Liver (tissue), 9 donors: Measurements from ENCODE around the gene ARNT2. TPM values are rescaled to one million over a fixed set of nuclear protein-coding genes. Genes with fewer than 3 reads are reported as not detected.

ENCODE experiments used
- DNase-seq: peaks from one replicate; pipeline ENCODE4 v3.0.0-alpha.2; 2017; ENCODE audit warnings: low spot score
- H3K27ac ChIP-seq, 2 donors: one replicate each; pipeline ENCODE4 v1.7.0; 2013; ENCODE audit warnings: inconsistent platforms in 2 of 2, low read length in 2 of 2, control low read depth in 1 of 2, low read depth in 1 of 2, mild to moderate bottlenecking in 1 of 2
- H3K27me3 ChIP-seq, 4 donors: one replicate each; pipeline versions ENCODE4 v1.6.1 to v1.7.0; 2013; ENCODE audit warnings: low read length in 3 of 4, inconsistent platforms in 1 of 4, mild to moderate bottlenecking in 1 of 4, moderate library complexity in 1 of 4; ENCODE audit not compliant: control insufficient read depth in 4 of 4, insufficient read depth in 4 of 4
- H3K36me3 ChIP-seq, 4 donors: one replicate each; pipeline versions ENCODE4 v1.6.1 to v1.7.0; 2013; ENCODE audit warnings: low read length in 3 of 4, mild to moderate bottlenecking in 3 of 4, low read depth in 1 of 4, moderate library complexity in 1 of 4; ENCODE audit not compliant: control insufficient read depth in 4 of 4, insufficient read depth in 3 of 4
- H3K4me1 ChIP-seq, 4 donors: one replicate each; pipeline versions ENCODE4 v1.6.1 to v1.7.0; 2013; ENCODE audit warnings: low read length in 3 of 4, mild to moderate bottlenecking in 3 of 4, moderate library complexity in 1 of 4; ENCODE audit not compliant: control insufficient read depth in 4 of 4, insufficient read depth in 4 of 4
- H3K4me3 ChIP-seq, 3 donors: one replicate each; pipeline versions ENCODE4 v1.6.1 to v1.7.0; 2013; ENCODE audit warnings: low read length in 3 of 3, control low read depth in 1 of 3, low read depth in 1 of 3, mild to moderate bottlenecking in 1 of 3
- H3K9ac ChIP-seq, 2 donors: one replicate each; pipeline ENCODE4 v1.7.0; 2013; ENCODE audit warnings: low read length in 2 of 2, mild to moderate bottlenecking in 2 of 2, moderate library complexity in 2 of 2, control low read depth in 1 of 2, low read depth in 1 of 2
- H3K9me3 ChIP-seq, 4 donors: one replicate each; pipeline versions ENCODE4 v1.6.1 to v1.7.0; 2013; ENCODE audit warnings: low read length in 3 of 4; ENCODE audit not compliant: control insufficient read depth in 4 of 4
- ATF3 ChIP-seq: IDR thresholded peaks from 2 replicates; pipeline ENCODE4 v1.6.1; 2016; ENCODE audit warnings: antibody characterized with exemption
- CTCF ChIP-seq: fragments of 150-350 bp; IDR thresholded peaks from 2 replicates; pipeline ENCODE4 v1.5.1; 2017; ENCODE audit warnings: improper control_type of control experiment, low read depth, low read length; ENCODE audit not compliant: missing input control
- EGR1 ChIP-seq, 2 donors: IDR thresholded peaks; 2 replicates each; pipeline ENCODE4 v1.6.1; 2016 to 2018; ENCODE audit warnings: antibody characterized with exemption in 2 of 2, low read depth in 2 of 2
- FOXA1 ChIP-seq: IDR thresholded peaks from 2 replicates; pipeline ENCODE4 v1.6.1; 2016; ENCODE audit warnings: antibody characterized with exemption
- FOXA2 ChIP-seq: IDR thresholded peaks from 2 replicates; pipeline ENCODE4 v1.6.1; 2016; ENCODE audit warnings: antibody characterized with exemption
- GABPA ChIP-seq, 2 donors: IDR thresholded peaks in 1 of 2; conservative IDR thresholded peaks in 1 of 2; 2 replicates each; pipeline ENCODE4 v1.6.1; 2016; ENCODE audit warnings: antibody characterized with exemption in 2 of 2, mild to moderate bottlenecking in 1 of 2, moderate library complexity in 1 of 2
- HNF4A ChIP-seq, 2 donors: conservative IDR thresholded peaks; 2 replicates each; pipeline ENCODE4 v1.6.1; 2016; ENCODE audit warnings: antibody characterized with exemption in 2 of 2, mild to moderate bottlenecking in 2 of 2
- HNF4G ChIP-seq: IDR thresholded peaks from 2 replicates; pipeline ENCODE4 v1.6.1; 2016; ENCODE audit warnings: antibody characterized with exemption
- JUND ChIP-seq, 2 donors: IDR thresholded peaks; 2 replicates each; pipeline ENCODE4 v1.6.1; 2016; ENCODE audit warnings: antibody characterized with exemption in 2 of 2
- MAX ChIP-seq: IDR thresholded peaks from 2 replicates; pipeline ENCODE4 v1.6.1; 2016; ENCODE audit warnings: antibody characterized with exemption
- NR2F2 ChIP-seq: IDR thresholded peaks from 2 replicates; pipeline ENCODE4 v1.6.1; 2016; ENCODE audit warnings: antibody characterized with exemption
- RAD21 ChIP-seq, 2 donors: IDR thresholded peaks; 2 replicates each; pipeline ENCODE4 v1.6.1; 2016; ENCODE audit warnings: antibody characterized with exemption in 2 of 2, mild to moderate bottlenecking in 2 of 2
- REST ChIP-seq: IDR thresholded peaks from 2 replicates; pipeline ENCODE4 v1.6.1; 2016; ENCODE audit warnings: antibody characterized with exemption, mild to moderate bottlenecking
- RXRA ChIP-seq, 2 donors: IDR thresholded peaks; 2 replicates each; pipeline ENCODE4 v1.6.1; 2017 to 2018; ENCODE audit warnings: antibody characterized with exemption in 2 of 2, mild to moderate bottlenecking in 1 of 2
- SP1 ChIP-seq: IDR thresholded peaks from 2 replicates; pipeline ENCODE4 v1.6.1; 2018; ENCODE audit warnings: antibody characterized with exemption, mild to moderate bottlenecking
- TAF1 ChIP-seq: conservative IDR thresholded peaks from 2 replicates; pipeline ENCODE4 v1.6.1; 2016; ENCODE audit warnings: antibody characterized with exemption, mild to moderate bottlenecking
- YY1 ChIP-seq: IDR thresholded peaks from 2 replicates; pipeline ENCODE4 v1.6.1; 2016; ENCODE audit warnings: antibody characterized with exemption, mild to moderate bottlenecking
- ZBTB33 ChIP-seq: IDR thresholded peaks from 2 replicates; pipeline ENCODE4 v1.6.1; 2016; ENCODE audit warnings: antibody characterized with exemption
- WGBS: extraction: QIAGEN DNeasy Blood & Tissue Kit; methylation state at CpG from one replicate; pipeline ENCODE4 v1.1.7; 2013; 5-methylcytosine and 5-hydroxymethylcytosine counted together
- polyA plus RNA-seq, 2 donors: library from polyadenylated mRNA; stranded (reverse) in 1 of 2; unstranded in 1 of 2; fragments of 200-250 nt in 1 of 2; fragments of >200 nt in 1 of 2; fragmentation: Nextera tagmentation in 1 of 2; extraction: Ambion mirVana in 1 of 2; gene quantifications; one replicate each; pipeline versions ENCODE4 v1.2.1 to v1.2.3, GENCODE V29; 2013 to 2015
- total RNA-seq, 2 donors: library from RNA; depleted of rRNA; stranded (reverse); fragments of >200 nt; gene quantifications; one replicate each; pipeline ENCODE4 v1.2.3, GENCODE V29; 2014
- donor health status: healthy.
- donor health status: healthy.
- donor health status: healthy.
- donor health status: healthy.
- donor health status: healthy.

Gene ARNT2
- total and polyA plus RNA-seq, 4 donors: 0.17 to 0.92 (median 0.54) TPM

GRCh38 chr15:80484333-80484864 lies 80.2 kb downstream of the ARNT2 start:
- WGBS: 76% methylated on average over 7 of the region's 7 CpGs
- Histone ChIP-seq H3K9me3 (no peaks in the 10 kb centered on the region), H3K36me3 (no peaks in the 10 kb centered on the region), H3K9ac (no peak overlapping the region), H3K4me1 (no peaks in the 10 kb centered on the region), H3K27ac (no peak overlapping the region), H3K4me3 (no peak overlapping the region), H3K27me3 (no peaks in the 10 kb centered on the region)
- no peak for DNase-seq
- no peak for TF ChIP-seq HNF4G
- TF ChIP-seq RAD21 (IDR thresholded peaks at IDR 0.05): no peak
- no peak for TF ChIP-seq FOXA1

- Histone ChIP-seq H3K27me3 (no peaks in the 10 kb centered on the region), H3K4me3 (no peak overlapping the region), H3K4me1 (no peaks in the 10 kb centered on the region), H3K36me3 (no peaks in the 10 kb centered on the region), H3K27ac (no peak overlapping the region), H3K9me3 (no peaks in the 10 kb centered on the region), H3K9ac (no peak overlapping the region)
- DNase-seq: no peak
- 74% methylated on average over 5 of the region's 5 CpGs for WGBS
- no peak for TF ChIP-seq EGR1 (IDR thresholded peaks at IDR 0.05; ENCODE audit: low read depth in 2 of 2)
- TF ChIP-seq RXRA (IDR thresholded peaks at IDR 0.05): no peak
Observed at GRCh38 chr15:80485370-80486164, 81.4 kb downstream of the ARNT2 start.

- Histone ChIP-seq H3K4me1 (no peaks in the 10 kb centered on the region), H3K36me3 (no peaks in the 10 kb centered on the region), H3K27me3 (no peaks in the 10 kb centered on the region), H3K4me3 (no peak overlapping the region), H3K9me3 (no peaks in the 10 kb centered on the region), H3K27ac (no peak overlapping the region), H3K9ac (no peak overlapping the region)
- TF ChIP-seq JUND (IDR thresholded peaks at IDR 0.05): no peak
- TF ChIP-seq EGR1 (IDR thresholded peaks at IDR 0.05; ENCODE audit: low read depth in 2 of 2): no peak
- no peak for TF ChIP-seq RXRA (IDR thresholded peaks at IDR 0.05)
- TF ChIP-seq GABPA (IDR thresholded peaks at IDR 0.05 in 1 of 2, conservative IDR thresholded peaks at IDR 0.05 in 1 of 2): no peak
- TF ChIP-seq HNF4G: no peak
- TF ChIP-seq MAX: no peak
- TF ChIP-seq NR2F2: no peak
- TF ChIP-seq FOXA2: no peak
- TF ChIP-seq FOXA1: no peak
- no peak for TF ChIP-seq HNF4A (conservative IDR thresholded peaks at IDR 0.05)
- TF ChIP-seq ATF3: no peak
- no peak for TF ChIP-seq CTCF
- no peak for TF ChIP-seq SP1
- TF ChIP-seq TAF1: no peak
- TF ChIP-seq RAD21 (IDR thresholded peaks at IDR 0.05): no peak
- TF ChIP-seq REST: no peak
- TF ChIP-seq YY1: no peak
- TF ChIP-seq ZBTB33: no peak
- DNase-seq: no peak
- WGBS: 91% methylated on average over 4 of the region's 4 CpGs
Observed at GRCh38 chr15:80487839-80488390, 83.7 kb downstream of the ARNT2 start.
